Naive thymus-derived CD8-positive, alpha-beta T cell (primary cell): ENCODE results near the gene CYGB. TPM values are rescaled to one million over a fixed set of nuclear protein-coding genes. Genes with fewer than 3 reads are reported as not detected.

Experiments used
- ATAC-seq, 2 donors: fragments of 150-1000 bp; cut with Tn5 transposase in 1 of 2; sonication (Bioruptor Pico), chemical (Tn5 transposase) in 1 of 2; 1 replicate in 1 of 2; 2 replicates in 1 of 2; pipeline ENCODE4 v1.10.0; 2021; ENCODE audit warnings: mild to moderate bottlenecking in 2 of 2, moderate library complexity in 2 of 2
- POLR2A ChIA-PET: fragments of 350-600 bp; sonication (Branson Sonifier 250); formaldehyde crosslinking; loops from one replicate; lab custom pipeline; 2021; ENCODE audit warnings: antibody characterized with exemption; lab: Charles Lee
- DNase-seq, 10 donors: peaks; one replicate each; pipeline versions ENCODE4 v3.0.0 to v3.0.0-alpha.2; 2020 to 2022
- H3K27ac Mint-ChIP-seq, 10 donors: one replicate each; pipeline ENCODE4 v1.8.0; 2020 to 2022; ENCODE audit warnings: mild to moderate bottlenecking in 10 of 10, mixed read lengths in 10 of 10, moderate library complexity in 4 of 10, inconsistent platforms in 1 of 10
- H3K27me3 Mint-ChIP-seq, 5 donors: one replicate each; pipeline ENCODE4 v1.8.0; 2021 to 2022; ENCODE audit warnings: mixed read lengths in 5 of 5
- H3K36me3 Mint-ChIP-seq, 3 donors: one replicate each; pipeline ENCODE4 v1.8.0; 2020 to 2022; ENCODE audit warnings: mixed read lengths in 3 of 3, mild to moderate bottlenecking in 2 of 3, inconsistent platforms in 1 of 3
- H3K4me1 Mint-ChIP-seq, 4 donors: one replicate each; pipeline ENCODE4 v1.8.0; 2021 to 2022; ENCODE audit warnings: mixed read lengths in 4 of 4
- H3K4me3 Mint-ChIP-seq, 10 donors: one replicate each; pipeline ENCODE4 v1.8.0; 2020 to 2022; ENCODE audit warnings: mild to moderate bottlenecking in 10 of 10, mixed read lengths in 10 of 10, moderate library complexity in 6 of 10, inconsistent platforms in 1 of 10
- H3K9me3 Mint-ChIP-seq, 9 donors: one replicate each; pipeline ENCODE4 v1.8.0; 2020 to 2022; ENCODE audit warnings: mixed read lengths in 9 of 9, mild to moderate bottlenecking in 3 of 9, inconsistent platforms in 1 of 9, moderate library complexity in 1 of 9
- polyA plus RNA-seq, 3 donors: library from polyadenylated mRNA; unstranded; fragments of 300-500 nt; fragmentation: Illumina TruSeq; gene quantifications; one replicate each; pipeline ENCODE4 v1.2.3, GENCODE V29; 2021
- total RNA-seq, 8 experiments: library from RNA in 2 of 8; stranded (reverse) in 2 of 8; gene quantifications; one replicate each; pipeline ENCODE4 v1.2.3 and lab custom pipeline; 2021 to 2026

CYGB gene
- total and polyA plus RNA-seq, 5 experiments from 2014 or later, result 0.40 to 2.1 (median 0.53) TPM

DNA sequence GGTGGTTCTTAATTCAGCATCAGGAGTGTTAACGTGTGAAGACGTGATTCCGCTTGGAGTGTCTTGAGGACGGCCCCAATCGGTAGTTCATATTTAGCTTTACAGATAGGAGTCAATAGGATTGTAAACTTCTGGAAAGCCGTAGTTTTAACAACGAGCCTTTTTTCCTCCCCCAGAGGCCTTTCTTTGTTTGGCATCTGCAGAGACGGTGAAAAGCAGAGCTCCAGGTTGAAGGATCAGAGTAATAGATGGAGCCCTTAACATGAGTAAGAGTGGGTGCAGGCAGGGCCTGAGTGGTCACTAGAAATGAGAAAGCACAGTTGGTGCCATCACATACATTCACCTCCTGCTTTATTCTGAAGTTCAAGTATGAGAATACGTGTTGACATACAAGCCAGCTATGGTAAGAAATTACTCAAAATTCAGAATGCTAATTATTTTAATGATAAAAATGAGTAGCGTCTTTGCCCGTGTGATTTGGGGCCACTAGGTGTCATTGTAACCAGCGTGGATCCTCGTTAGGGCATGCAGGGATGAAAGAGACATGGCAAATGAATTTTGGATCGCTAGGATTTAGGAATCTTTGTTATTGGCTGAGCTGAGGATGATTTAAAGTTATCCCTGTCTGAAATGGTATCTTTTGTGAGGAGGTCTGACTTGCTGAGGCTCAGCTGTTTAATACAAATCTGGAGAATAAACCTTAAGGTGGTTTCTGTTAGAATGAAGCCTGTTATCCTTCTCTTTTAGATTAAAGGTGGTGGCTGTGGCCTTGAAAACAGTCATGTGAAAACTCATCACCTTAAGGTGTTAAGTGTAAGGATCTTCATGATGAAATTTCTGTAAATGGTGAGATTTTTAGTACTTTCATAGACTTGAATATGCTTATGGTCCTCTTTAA lies 20.9 kb upstream of the CYGB start:
- Mint-ChIP-seq H3K27ac (peak overlapping the region; percentile 94 to 100 (median 99)), H3K27me3 (no peaks in the 10 kb centered on the region), H3K4me3 (peak overlapping the region; percentile 97 to 99 (median 98)), H3K4me1 (peaks cover 29 to 78% (median 73%) of the 10 kb centered on the region in 4 donors), H3K36me3 (peaks cover 0 to 39% (median 5%) of the 10 kb centered on the region in 3 donors), H3K9me3 (no peaks in the 10 kb centered on the region)
- ATAC-seq (no peak), DNase-seq (no peak)
- POLR2A ChIA-PET, result interaction anchor here (0.7 to 3.8 kb wide), 20 partner anchors 8 to 179 kb away, joined by 3 to 26 read pairs (median 8); partner anchors contain the start of genes CYGB, MFSD11, PRCD and RHBDF2

DNA sequence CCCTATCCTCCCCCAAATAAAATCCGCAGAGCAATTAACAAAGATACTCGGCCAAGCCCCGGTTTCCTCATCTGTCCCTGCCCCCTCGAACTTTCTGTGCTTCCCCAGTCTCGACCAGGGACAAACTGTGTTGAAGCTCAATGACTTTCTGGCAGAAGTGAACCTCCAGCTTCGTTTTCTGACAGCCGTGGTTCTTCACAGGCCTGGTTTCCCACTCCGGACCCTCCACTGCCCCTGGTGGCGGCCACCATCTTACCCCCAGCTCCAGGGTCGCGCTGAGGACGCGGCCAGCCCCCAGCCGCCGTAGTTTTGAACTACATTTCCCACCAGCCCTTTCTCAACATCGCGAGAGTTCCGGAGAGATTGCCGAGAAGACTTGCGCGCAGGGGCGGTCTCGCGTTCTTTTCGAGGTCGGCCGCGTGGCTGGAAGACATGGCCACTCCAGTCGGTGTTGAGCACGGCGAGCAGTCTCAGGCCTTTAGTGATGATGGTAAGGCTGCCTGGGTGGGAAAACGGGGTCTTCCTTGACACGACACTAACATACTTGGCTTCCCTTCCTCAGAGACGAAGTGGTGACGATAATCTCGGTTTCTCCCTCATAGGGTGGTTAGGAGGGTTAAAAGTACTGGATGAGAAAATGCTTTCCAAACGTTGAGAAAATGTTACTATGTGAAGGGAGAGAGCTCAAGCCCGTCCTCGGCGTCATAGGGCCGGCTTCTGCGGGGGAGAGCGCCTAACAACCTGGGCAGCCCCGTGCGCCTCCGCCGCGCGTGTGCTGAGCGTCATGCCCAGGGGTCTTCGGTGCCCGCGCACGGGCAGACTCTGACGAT lies 20.1 kb upstream of the CYGB start:
- H3K36me3 Mint-ChIP-seq, result peaks cover 0 to 30% (median 5%) of the 10 kb centered on the region in 3 donors
- peak; percentile 83 to 97 (median 94) for DNase-seq
- no peaks in the 10 kb centered on the region for H3K9me3 Mint-ChIP-seq
- peaks cover 26 to 72% (median 66%) of the 10 kb centered on the region in 4 donors for H3K4me1 Mint-ChIP-seq
- no peaks in the 10 kb centered on the region for H3K27me3 Mint-ChIP-seq
- ATAC-seq, result peak; percentile 85 to 87
- peak overlapping the region; percentile 97 to 99 (median 98) for H3K4me3 Mint-ChIP-seq
- peak overlapping the region; percentile 94 to 100 (median 99) for H3K27ac Mint-ChIP-seq
- POLR2A ChIA-PET, result interaction anchor here (0.7 to 3.8 kb wide), 27 partner anchors 9 to 541 kb away, joined by 3 to 26 read pairs (median 5); partner anchors contain the start of genes CYGB, MFSD11, PRCD and RHBDF2

DNA sequence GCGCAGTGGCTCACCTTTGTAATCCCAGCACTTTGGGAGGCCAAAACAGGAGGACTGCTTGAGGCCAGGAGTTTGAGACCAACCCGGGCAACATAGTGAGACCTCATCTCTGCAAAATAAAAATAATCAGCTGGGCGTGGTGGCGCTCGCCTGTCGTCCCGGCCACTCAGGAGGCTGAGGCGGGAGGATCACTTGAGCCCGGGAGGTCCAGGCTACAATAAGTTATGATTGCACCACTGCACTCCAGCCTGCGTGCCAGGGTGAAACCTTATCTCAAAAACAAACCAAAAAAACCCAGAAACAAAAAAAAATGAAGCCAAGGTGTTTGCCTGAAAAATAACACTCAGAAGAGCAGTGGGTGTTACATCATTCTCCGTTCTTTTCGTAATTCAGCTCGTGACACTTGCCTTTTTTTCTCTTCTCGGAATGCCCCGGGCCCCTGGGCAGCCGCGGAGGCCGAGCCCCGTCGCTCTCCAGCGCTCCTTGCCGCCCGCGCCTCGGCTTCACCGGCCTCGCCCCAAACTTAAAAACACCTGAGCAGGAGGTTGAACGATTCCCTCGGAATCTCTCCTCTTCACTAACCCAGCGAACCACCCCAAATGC lies 19.4 kb upstream of the CYGB start:
- H3K27ac Mint-ChIP-seq, result peak overlapping the region; percentile 94 to 100 (median 99)
- DNase-seq, result peak in 4 of 10 donors; percentile 25 to 55 (median 43)
- H3K4me1 Mint-ChIP-seq, result peaks cover 26 to 69% (median 63%) of the 10 kb centered on the region in 4 donors
- H3K4me3 Mint-ChIP-seq, result peak overlapping the region; percentile 97 to 99 (median 98)
- POLR2A ChIA-PET, result interaction anchor here (0.6 to 3.8 kb wide), 23 partner anchors 9 to 540 kb away, joined by 3 to 26 read pairs (median 5); partner anchors contain the start of genes CYGB, MFSD11, PRCD and RHBDF2
- H3K36me3 Mint-ChIP-seq, result peaks cover 0 to 25% (median 4%) of the 10 kb centered on the region in 3 donors
- no peaks in the 10 kb centered on the region for H3K27me3 Mint-ChIP-seq
- H3K9me3 Mint-ChIP-seq, result no peaks in the 10 kb centered on the region
- ATAC-seq, result peak; percentile 37 to 46

DNA sequence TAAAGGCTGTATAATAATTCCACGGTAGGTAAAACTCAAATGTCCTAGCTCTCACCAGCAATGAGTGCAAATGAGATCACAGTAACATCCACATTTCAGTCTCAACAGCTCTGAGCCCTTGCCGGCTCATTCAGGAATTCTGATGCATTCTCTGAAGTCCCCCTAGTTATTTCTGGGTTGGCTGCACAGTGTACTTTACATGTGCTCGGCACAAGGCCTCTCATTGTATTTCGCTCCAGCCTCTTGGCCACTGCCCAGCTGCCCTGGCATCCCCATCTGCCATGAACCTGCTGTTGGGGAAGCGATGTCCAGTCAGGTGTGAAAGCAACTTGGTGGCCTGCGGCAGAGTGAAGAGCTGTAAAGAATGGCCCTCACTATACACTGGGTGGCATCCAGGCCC lies 16.6 kb upstream of the CYGB start:
- ATAC-seq (no peak), DNase-seq (no peak)
- POLR2A ChIA-PET, result interaction anchor here (1.1 to 1.7 kb wide), 2 partner anchors 26 to 125 kb away, joined by 3 to 6 read pairs; no protein-coding TSS in a partner anchor
- Mint-ChIP-seq H3K27me3 (no peaks in the 10 kb centered on the region), H3K36me3 (peaks cover 0 to 3% (median 0%) of the 10 kb centered on the region in 3 donors), H3K4me1 (peaks cover 21 to 46% (median 41%) of the 10 kb centered on the region in 4 donors), H3K27ac (peak overlapping the region in 1 of 10 donors; percentile 45), H3K9me3 (no peaks in the 10 kb centered on the region), H3K4me3 (no peak overlapping the region)

DNA sequence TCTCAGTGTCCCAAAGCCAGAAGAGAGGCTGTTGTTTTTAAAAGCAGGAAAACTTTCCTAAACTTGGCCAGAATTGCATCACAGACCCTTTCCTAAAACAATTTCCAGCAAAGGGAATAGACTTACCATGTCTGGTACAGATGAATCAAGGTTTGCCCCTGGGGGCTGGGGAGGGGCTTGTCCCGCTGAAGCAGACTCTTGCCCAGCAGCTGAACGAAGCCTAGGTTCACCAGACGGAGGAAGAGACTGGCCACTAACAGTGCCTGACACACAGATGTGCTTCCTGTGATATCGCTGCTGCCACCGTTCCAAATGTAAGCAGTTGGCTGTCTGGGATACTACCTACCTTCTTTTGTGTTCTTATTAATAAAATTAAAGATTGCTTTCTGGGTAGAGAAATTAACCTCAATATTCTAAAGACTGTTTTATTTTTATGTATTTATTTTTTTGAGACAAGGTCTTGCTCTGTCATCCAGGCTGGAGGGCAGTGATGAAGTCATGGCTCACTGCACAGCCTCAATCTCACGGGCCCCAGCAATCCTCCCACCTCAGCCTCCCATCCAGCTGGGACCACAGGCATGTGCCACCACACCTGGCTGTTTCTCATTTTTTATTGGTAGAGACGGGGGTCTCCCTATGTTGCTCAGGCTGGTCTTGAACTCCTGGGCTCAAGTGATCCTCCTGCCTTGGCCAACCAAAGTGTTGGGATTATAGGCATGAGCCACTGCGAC lies 15.8 kb upstream of the CYGB start:
- ATAC-seq (no peak), DNase-seq (peak in 1 of 10 donors; percentile 28)
- Mint-ChIP-seq H3K4me1 (peaks cover 17 to 38% (median 33%) of the 10 kb centered on the region in 4 donors), H3K36me3 (peaks cover 0 to 3% (median 0%) of the 10 kb centered on the region in 3 donors), H3K9me3 (no peaks in the 10 kb centered on the region), H3K27ac (peak overlapping the region in 2 of 10 donors; percentile 33 to 49), H3K27me3 (no peaks in the 10 kb centered on the region), H3K4me3 (no peak overlapping the region)
- POLR2A ChIA-PET, result interaction anchor here (1.1 to 1.7 kb wide), 2 partner anchors 25 to 126 kb away, joined by 3 to 6 read pairs; no protein-coding TSS in a partner anchor

DNA sequence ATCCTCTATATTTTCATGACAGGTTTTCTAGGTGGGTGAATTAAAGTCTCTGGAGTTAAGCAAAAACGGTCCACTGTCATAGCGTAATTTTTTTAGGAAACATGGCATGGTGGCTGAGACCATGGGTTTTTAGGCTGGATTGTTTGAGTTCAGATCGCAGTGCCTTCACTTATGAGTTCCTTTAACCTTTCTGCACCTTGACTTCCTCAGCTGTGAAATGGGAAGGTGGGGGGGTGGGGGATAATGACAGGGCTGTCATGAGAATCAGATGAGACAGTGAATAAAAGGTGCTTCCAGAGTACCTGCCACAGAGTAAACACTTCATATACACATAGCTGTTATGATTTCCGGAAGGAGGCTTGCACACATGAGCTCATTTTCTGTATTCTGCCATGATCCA lies 14.2 kb upstream of the CYGB start:
- POLR2A ChIA-PET, result interaction anchor here (0.5 to 1.3 kb wide), 4 partner anchors 28 to 623 kb away, joined by 3 to 5 read pairs (median 4); no protein-coding TSS in a partner anchor
- Mint-ChIP-seq H3K4me3 (no peak overlapping the region), H3K4me1 (peaks cover 4 to 23% (median 17%) of the 10 kb centered on the region in 4 donors), H3K9me3 (no peaks in the 10 kb centered on the region), H3K27me3 (no peaks in the 10 kb centered on the region), H3K36me3 (no peaks in the 10 kb centered on the region), H3K27ac (peak overlapping the region in 1 of 10 donors; percentile 6)
- DNase-seq (no peak), ATAC-seq (no peak)

DNA sequence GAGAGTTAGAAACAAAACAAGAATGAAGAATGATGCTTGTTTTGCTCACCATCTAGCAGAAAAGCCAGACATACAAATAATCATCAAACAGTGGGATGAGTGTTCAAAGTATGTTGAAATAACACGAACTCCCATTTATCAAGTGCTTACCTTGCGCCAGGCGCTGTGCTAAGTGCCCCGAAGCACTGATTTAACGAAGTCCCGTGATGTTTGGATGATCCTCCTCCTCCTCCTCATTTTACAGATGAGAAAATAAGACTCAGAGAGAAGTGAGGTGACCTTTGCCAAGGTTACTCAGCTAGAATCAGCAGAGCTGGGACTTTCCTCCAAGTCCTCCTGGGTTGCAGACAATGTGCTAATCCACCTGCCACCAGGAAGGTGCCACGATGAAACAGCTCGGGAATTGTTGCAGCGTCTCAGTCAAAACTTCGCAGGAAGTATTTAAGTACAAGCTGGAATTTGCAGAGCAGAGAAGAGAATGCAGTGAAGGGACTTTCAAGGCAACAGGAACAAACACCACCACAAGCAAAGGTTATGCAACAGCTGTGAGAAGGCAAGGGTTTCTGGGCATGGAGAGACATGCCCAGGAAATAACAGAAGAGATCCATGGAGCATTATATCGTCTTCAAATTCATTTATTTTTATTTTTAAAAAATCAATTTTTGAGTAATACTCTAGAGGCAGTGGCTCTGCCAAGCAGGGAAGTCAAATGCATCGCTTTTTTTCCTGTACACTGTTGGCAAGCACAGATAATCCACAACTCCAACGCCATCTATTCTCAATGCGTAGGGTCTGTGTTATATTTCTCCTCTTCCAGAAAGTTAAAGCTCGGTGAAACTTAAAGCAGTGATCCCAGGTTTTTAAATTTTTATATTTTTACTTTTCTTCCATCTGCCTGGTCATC lies 13.5 kb upstream of the CYGB start:
- peak overlapping the region in 2 of 10 donors; percentile 3 to 15 for H3K27ac Mint-ChIP-seq
- POLR2A ChIA-PET, result interaction anchor here (0.5 to 1.3 kb wide), 3 partner anchors 28 to 622 kb away, joined by 3 to 5 read pairs (median 4); no protein-coding TSS in a partner anchor
- no peak overlapping the region for H3K4me3 Mint-ChIP-seq
- no peak for ATAC-seq
- H3K36me3 Mint-ChIP-seq, result no peaks in the 10 kb centered on the region
- H3K4me1 Mint-ChIP-seq, result peaks cover 4 to 19% (median 12%) of the 10 kb centered on the region in 4 donors
- DNase-seq, result peak in 1 of 10 donors; percentile 8
- no peaks in the 10 kb centered on the region for H3K27me3 Mint-ChIP-seq
- no peaks in the 10 kb centered on the region for H3K9me3 Mint-ChIP-seq

DNA sequence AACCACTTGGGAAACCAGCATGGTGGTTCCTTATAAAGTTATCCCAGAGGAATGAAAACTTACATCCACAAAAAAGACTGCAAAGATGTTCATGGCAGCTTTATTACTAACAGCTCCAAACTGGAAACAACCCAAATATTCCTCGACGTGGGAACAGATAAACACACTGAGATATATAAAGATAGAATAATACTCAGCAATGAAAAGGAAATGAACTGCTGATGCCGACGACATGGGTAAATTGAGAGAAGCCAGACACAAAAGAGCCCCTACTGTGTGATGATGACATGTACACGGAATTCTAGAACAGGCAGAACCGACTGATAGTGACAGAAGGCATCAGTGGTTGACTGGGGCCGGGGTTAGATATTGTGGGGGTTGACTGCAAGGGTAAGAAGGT lies 12.0 kb upstream of the CYGB start:
- DNase-seq, result no peak
- ATAC-seq, result no peak
- Mint-ChIP-seq H3K4me1 (peaks cover 2 to 10% (median 5%) of the 10 kb centered on the region in 4 donors), H3K27me3 (no peaks in the 10 kb centered on the region), H3K9me3 (no peaks in the 10 kb centered on the region), H3K27ac (peak overlapping the region in 1 of 10 donors; percentile 22), H3K36me3 (no peaks in the 10 kb centered on the region), H3K4me3 (no peak overlapping the region)
- POLR2A ChIA-PET, result no interaction called here

DNA sequence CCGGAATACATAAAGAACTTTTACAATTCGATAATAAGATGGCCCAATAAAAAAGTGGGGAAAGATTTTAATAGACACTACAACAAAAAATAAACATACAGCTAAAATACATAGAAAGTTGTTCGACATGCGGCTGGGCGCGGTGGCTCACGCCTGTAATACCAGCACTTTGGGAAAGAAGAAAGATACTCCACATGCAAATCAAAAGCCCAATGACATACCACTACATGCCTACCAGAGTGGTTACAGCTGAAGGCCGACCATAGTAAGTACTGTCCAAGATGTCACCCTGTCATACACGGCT lies 11.7 kb upstream of the CYGB start:
- no peak overlapping the region for H3K27ac Mint-ChIP-seq
- peak in 1 of 10 donors; percentile 21 for DNase-seq
- no peak for ATAC-seq
- no peaks in the 10 kb centered on the region for H3K27me3 Mint-ChIP-seq
- POLR2A ChIA-PET, result no interaction called here
- H3K36me3 Mint-ChIP-seq, result no peaks in the 10 kb centered on the region
- H3K4me3 Mint-ChIP-seq, result no peak overlapping the region
- peaks cover under 1 to 12% (median 5%) of the 10 kb centered on the region in 4 donors for H3K4me1 Mint-ChIP-seq
- no peaks in the 10 kb centered on the region for H3K9me3 Mint-ChIP-seq

DNA sequence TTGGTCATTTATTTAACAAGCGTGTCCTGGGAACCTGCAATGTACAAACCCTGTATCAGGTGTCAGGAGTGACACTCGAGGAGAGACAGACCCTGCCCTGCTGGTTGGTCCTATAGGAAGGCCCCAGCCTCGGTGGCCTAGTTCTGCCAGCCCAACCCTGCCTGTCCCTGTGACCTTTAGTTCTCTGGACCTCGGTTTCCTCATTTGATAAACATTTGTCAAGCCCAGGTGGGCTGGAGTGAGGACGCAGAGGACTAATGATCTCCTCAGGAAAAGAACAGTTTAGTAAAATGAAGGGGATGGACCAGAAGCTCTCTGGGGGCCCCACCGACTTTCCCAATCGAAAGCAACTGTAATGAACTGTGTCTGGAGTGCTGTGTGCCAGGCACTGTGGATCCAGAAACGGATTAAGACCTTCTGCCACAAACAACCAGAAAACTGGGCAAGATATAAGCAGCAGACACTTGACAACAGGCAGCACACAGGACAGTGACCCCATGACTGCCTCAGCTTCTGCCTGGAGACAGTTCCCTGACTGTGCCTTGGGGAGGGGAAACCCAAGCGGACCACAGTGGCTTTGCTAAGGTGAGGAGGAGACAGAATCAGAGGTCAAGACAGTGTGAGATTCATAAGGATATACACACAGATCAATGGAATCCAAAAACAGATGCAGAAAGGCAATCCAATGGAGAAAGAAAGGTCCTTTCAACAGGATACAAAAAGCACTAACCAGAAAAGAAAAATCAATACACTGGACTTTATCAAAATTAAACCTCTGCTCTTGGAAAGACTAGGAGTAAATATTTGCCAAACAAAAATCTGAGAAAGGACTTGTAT lies 11.1 kb upstream of the CYGB start:
- H3K36me3 Mint-ChIP-seq, result no peaks in the 10 kb centered on the region
- H3K4me1 Mint-ChIP-seq, result peaks cover 5 to 15% (median 11%) of the 10 kb centered on the region in 4 donors

More for the DNA sequence above, 11.1 kb upstream of the CYGB start:
- ATAC-seq (no peak), DNase-seq (peak in 1 of 10 donors; percentile 32)
- Mint-ChIP-seq H3K4me3 (no peak overlapping the region), H3K27ac (no peak overlapping the region), H3K9me3 (no peaks in the 10 kb centered on the region), H3K27me3 (peaks cover 0 to 1% (median 0%) of the 10 kb centered on the region in 5 donors)
- POLR2A ChIA-PET, result no interaction called here
